ENCODE data around the gene ANKRD18B. TPM values are rescaled to one million over a fixed set of nuclear protein-coding genes. Genes with fewer than 3 reads are reported as not detected.
A peak's percentile ranks its signal among the peaks of the same experiment; 100 is the strongest.
"Not testable (repeated sequence)": the region's sequence is repeated elsewhere in the genome, so short reads cannot be mapped to it uniquely, and the experiment has no call there.

The ANKRD18B gene
- total RNA-seq, 1 donor from 2014 or later = 0.13 TPM

DNA sequence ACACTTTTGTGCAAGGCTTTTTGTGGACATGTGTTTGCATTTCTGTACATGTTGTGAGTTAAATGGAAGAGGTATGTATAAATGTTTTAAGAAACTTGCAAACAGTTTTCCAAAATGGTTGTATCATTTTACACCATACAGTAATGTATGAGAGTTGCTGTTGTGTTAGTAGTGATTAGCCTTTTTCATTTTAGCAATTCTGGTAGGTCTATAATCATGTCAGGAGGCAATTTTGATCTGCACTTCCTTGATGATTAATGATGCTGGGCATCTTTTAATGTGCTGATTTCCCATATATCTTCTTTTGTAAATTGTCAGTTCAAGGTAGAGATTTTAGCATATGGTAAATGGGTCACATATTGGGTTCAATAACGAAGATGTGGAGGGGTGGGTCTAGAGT lies 87.3 kb downstream of the ANKRD18B start:
- DNase-seq (ENCODE audit: low read depth in 2 of 2) = no peak

DNA sequence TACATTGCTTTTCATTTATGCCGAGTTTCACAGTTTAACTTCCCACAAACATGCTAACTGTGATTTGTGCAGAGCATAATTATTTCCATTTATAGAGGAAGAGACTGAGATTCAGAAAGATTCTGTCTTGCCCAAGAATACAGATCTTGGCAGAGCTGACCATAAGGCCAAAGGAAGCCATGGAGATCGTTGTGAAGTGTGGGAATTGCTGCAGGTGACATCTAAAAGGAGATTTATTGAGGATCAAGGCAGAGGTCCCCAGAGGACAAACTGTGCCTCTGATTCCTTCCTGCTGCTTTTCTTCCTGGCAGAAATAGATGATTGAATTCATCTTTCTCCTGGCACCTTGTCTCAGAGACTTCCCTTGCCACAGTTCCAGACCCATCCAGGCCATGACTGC lies 88.4 kb downstream of the ANKRD18B start:
- DNase-seq (ENCODE audit: low read depth in 2 of 2) = not testable (repeated sequence)

DNA sequence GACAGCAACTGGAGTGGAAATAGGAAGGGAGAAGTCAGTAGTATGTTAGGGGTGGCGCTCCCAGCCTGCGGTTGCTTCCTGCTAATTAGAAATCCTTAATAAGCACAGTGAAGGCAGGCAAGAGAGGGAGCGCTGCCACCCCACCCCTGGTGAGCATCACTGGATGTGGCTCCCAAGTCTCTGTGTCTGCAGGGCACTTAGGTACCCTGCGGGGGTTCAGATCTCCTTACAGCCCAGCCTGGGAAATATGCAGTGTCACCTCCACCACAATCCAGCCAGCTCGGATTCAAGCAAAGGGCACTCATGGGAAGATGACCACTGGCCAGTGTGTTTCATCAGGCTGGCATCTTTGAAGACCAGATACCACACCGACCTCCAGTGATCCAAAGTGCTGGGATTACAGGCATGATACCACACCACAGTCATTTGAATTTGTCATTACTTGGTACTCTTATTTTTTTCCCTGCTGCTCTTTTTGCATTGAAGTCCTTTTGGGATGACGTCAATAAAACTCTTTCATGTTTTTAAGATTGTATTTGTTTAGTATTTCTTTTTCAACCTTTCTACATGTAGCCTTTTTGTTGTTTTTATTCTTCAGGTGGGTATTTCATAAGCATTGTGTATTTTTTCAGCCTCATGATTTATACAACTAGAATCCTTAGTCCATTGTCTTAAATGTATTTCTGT lies 90.1 kb downstream of the ANKRD18B start:
- DNase-seq (ENCODE audit: low read depth in 2 of 2) = no peak

DNA sequence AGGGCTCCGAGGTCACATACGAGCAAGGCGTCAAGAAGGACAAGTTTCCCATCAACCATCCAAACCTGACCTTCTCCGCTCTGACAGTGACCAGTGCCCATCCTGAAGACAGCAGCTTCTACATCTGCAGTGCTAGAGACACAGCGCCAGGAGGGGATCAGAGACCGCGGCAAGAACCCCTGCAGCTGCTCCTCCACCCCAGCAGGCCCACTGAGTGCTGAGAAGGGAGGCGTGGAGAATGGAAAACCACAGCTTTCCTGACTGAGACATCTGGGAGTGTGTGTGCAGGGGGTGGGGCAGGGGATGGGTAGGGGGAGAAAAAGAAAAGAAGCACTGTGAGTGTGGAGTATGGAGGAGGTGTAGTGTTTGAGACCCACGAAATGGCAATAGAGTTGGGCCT lies 94.3 kb downstream of the ANKRD18B start:
- not testable (repeated sequence) for DNase-seq (ENCODE audit: low read depth in 2 of 2)

DNA sequence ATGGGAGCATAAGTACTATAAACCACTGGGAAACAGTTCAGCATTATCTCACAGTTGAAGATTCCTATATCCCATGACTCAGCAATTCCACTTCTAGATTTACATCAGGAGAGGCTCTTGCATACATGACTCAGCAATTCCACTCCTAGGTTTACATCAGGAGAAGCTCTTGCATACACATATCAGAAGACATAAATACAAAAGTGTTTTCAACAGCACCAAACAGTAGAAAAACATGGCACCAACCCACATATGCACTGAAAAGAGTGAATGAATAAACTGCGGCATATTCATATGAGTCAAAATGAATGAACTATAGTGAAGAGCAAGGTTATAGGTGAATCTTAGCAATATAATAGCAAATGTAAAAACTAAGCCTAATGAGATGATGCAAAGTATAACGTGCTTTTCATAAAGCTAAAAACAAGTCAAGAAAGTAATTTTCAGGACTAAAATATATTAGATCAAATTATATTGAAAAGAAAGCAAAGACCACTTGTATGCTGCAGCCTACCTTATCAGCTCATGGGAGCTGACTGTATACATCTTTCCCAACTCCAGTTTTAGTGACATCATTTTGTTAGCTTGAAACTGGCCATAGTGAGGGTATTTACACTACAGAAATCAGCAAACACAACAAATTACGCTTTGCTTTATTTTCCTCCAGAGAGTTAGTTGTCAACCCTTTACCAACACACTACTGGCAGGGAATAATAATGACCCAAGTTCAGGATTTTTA lies 95.8 kb downstream of the ANKRD18B start:
- DNase-seq (ENCODE audit: low read depth in 2 of 2) = peak in 1 of 2 donors; percentile 50

DNA sequence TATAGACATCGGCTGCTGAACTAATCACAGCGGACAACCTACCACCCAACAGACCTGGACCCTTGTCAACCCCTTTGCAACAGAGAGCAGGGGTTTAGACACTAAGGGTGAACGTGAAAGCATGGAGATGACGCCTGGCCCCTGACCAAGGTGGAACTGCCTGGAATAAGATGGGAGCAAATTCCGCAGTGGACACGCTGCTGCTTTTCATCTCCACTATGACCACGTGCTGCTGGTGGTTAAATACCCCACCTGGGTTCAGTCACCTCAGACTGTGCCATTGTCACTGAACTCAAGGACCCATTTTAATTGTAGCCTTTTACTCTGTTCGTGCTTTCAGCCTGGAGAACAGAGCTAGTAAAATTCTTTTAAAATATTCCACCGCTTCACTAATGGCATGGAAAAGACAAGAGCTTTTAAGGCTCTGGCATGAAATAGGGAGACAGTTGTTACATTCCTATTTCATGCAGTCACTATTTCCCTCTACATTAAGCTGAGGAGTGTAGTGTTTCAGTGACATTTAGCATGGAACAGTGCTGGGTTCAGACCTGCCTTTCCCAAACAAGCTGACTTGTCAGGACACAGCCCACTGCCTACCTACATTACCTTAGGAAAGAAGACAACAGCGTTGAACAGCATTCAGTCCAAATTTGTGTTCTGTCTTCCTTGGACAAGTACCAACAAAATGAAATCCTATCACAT lies 96.8 kb downstream of the ANKRD18B start:
- DNase-seq (ENCODE audit: low read depth in 2 of 2) = no peak

Other genes starting within 250 kb of the ANKRD18B start
- 8.6 and 11.1 TPM in 2 replicates for gene NFX1, start 233.7 kb upstream of the ANKRD18B start, total RNA-seq
- gene AQP7, start 121.7 kb upstream of the ANKRD18B start, total RNA-seq = not detected in 2 replicates
- 0.25 and 0.39 TPM in 2 replicates for gene AQP3, start 76.7 kb upstream of the ANKRD18B start, total RNA-seq
- gene NOL6, start 50.3 kb upstream of the ANKRD18B start, total RNA-seq = 11.7 and 17.2 TPM in 2 replicates

Measured in dermis microvascular lymphatic vessel endothelial cell (primary cell).